Measurements from ENCODE around the gene DIAPH2.

Gene DIAPH2

GRCh38 chrX:97551821-97552220 is 867.2 kb downstream of the DIAPH2 start:
- Histone ChIP-seq H3K9ac (ENCODE audit: low read depth, low read length) (no peak overlapping the region), H3K36me3 (ENCODE audit: control insufficient read depth, insufficient read depth, low read length) (no peaks in the 10 kb centered on the region), H3K4me1 (ENCODE audit: control insufficient read depth, insufficient read depth, low read length) (peaks cover 18% of the 10 kb centered on the region), H3K4me3 (ENCODE audit: low read depth, low read length) (no peak overlapping the region), H3K9me3 (ENCODE audit: control insufficient read depth, insufficient read depth, low read length) (no peaks in the 10 kb centered on the region), H3K27me3 (ENCODE audit: control insufficient read depth, insufficient read depth, low read length) (no peaks in the 10 kb centered on the region), H3K27ac (ENCODE audit: low read depth, low read length) (no peak overlapping the region)

- no peaks in the 10 kb centered on the region for H3K36me3 ChIP-seq (ENCODE audit: control insufficient read depth, insufficient read depth, low read length)
- H3K9me3 ChIP-seq (ENCODE audit: control insufficient read depth, insufficient read depth, low read length): no peaks in the 10 kb centered on the region
- H3K9ac ChIP-seq (ENCODE audit: low read depth, low read length): no peak overlapping the region
- H3K4me3 ChIP-seq (ENCODE audit: low read depth, low read length): no peak overlapping the region
- H3K27me3 ChIP-seq (ENCODE audit: control insufficient read depth, insufficient read depth, low read length): no peaks in the 10 kb centered on the region
- peaks cover 19% of the 10 kb centered on the region for H3K4me1 ChIP-seq (ENCODE audit: control insufficient read depth, insufficient read depth, low read length)
- H3K27ac ChIP-seq (ENCODE audit: low read depth, low read length): no peak overlapping the region
Measured at GRCh38 chrX:97553833-97554232, 869.2 kb downstream of the DIAPH2 start.

GRCh38 chrX:97556359-97556758 is 871.7 kb downstream of the DIAPH2 start:
- no peak overlapping the region; the same call in 1 of the 2 replicates for H3K4me3 ChIP-seq (ENCODE audit: low read depth, low read length)
- H3K36me3 ChIP-seq (ENCODE audit: control insufficient read depth, insufficient read depth, low read length): no peaks in the 10 kb centered on the region
- no peaks in the 10 kb centered on the region for H3K27me3 ChIP-seq (ENCODE audit: control insufficient read depth, insufficient read depth, low read length)
- no peak overlapping the region; the same call in 1 of the 2 replicates for H3K9ac ChIP-seq (ENCODE audit: low read depth, low read length)
- peaks cover 19% of the 10 kb centered on the region for H3K4me1 ChIP-seq (ENCODE audit: control insufficient read depth, insufficient read depth, low read length)
- no peak overlapping the region for H3K27ac ChIP-seq (ENCODE audit: low read depth, low read length)
- no peaks in the 10 kb centered on the region for H3K9me3 ChIP-seq (ENCODE audit: control insufficient read depth, insufficient read depth, low read length)

- H3K9ac ChIP-seq (ENCODE audit: low read depth, low read length): no peak overlapping the region
- H3K36me3 ChIP-seq (ENCODE audit: control insufficient read depth, insufficient read depth, low read length): no peaks in the 10 kb centered on the region
- H3K9me3 ChIP-seq (ENCODE audit: control insufficient read depth, insufficient read depth, low read length): no peaks in the 10 kb centered on the region
- H3K4me1 ChIP-seq (ENCODE audit: control insufficient read depth, insufficient read depth, low read length): no peaks in the 10 kb centered on the region
- H3K27me3 ChIP-seq (ENCODE audit: control insufficient read depth, insufficient read depth, low read length): no peaks in the 10 kb centered on the region
- no peak overlapping the region for H3K4me3 ChIP-seq (ENCODE audit: low read depth, low read length)
- no peak overlapping the region for H3K27ac ChIP-seq (ENCODE audit: low read depth, low read length)
Measured at GRCh38 chrX:97563531-97564133, 879.0 kb downstream of the DIAPH2 start.

DNA sequence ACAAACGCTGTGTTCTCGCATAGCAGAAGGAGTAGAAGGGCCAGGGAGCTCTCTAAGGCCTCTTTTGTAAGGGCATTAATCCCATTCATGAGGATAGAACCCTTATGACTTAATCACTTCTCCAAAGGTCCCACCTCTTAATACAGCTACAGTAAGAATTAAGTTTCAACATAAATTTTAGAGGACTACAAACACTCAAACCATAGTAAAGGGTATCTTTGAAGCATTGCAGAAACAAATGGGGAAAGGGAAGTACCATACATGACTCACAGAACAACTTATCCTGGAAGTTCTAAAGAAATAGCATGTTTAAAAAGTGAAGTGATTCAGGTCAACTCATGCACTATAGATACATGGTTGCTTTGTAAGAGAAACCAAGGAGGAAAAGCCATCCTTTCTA is 879.9 kb downstream of the DIAPH2 start:
- no peak overlapping the region for H3K9ac ChIP-seq (ENCODE audit: low read depth, low read length)
- no peaks in the 10 kb centered on the region for H3K4me1 ChIP-seq (ENCODE audit: control insufficient read depth, insufficient read depth, low read length)
- H3K4me3 ChIP-seq (ENCODE audit: low read depth, low read length): no peak overlapping the region
- no peaks in the 10 kb centered on the region for H3K36me3 ChIP-seq (ENCODE audit: control insufficient read depth, insufficient read depth, low read length)
- H3K27me3 ChIP-seq (ENCODE audit: control insufficient read depth, insufficient read depth, low read length): no peaks in the 10 kb centered on the region
- no peak overlapping the region for H3K27ac ChIP-seq (ENCODE audit: low read depth, low read length)
- H3K9me3 ChIP-seq (ENCODE audit: control insufficient read depth, insufficient read depth, low read length): no peaks in the 10 kb centered on the region

DNA sequence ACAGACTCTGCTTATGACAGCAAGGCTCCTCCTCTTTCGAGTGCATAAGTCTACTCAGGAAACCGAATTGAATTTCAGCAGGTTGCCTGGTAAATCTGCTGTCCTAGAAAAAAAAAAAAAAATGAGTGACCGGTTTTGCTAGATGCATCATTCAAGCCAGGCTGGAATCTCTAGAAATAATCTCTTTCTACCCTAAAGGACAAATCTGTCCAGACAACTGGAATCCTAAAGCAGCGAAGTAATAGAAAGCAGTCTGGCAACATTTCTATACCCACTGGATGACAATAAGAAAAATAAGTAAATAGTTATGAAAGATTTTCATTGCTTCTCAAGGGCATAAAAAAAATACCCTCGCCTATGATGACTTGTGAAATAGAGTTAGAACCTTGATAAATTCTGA is 902.5 kb downstream of the DIAPH2 start:
- Histone ChIP-seq H3K9ac (ENCODE audit: low read depth, low read length) (no peak overlapping the region), H3K36me3 (ENCODE audit: control insufficient read depth, insufficient read depth, low read length) (no peaks in the 10 kb centered on the region), H3K27me3 (ENCODE audit: control insufficient read depth, insufficient read depth, low read length) (no peaks in the 10 kb centered on the region), H3K4me3 (ENCODE audit: low read depth, low read length) (no peak overlapping the region), H3K4me1 (ENCODE audit: control insufficient read depth, insufficient read depth, low read length) (peaks cover under 1% of the 10 kb centered on the region; the same call in 1 of the 2 replicates), H3K9me3 (ENCODE audit: control insufficient read depth, insufficient read depth, low read length) (0 out of 2 replicates have a peak, but pooled peaks cover 2% of the 10 kb centered on the region), H3K27ac (ENCODE audit: low read depth, low read length) (no peak overlapping the region)

- Histone ChIP-seq H3K36me3 (ENCODE audit: control insufficient read depth, insufficient read depth, low read length) (no peaks in the 10 kb centered on the region), H3K4me1 (ENCODE audit: control insufficient read depth, insufficient read depth, low read length) (peaks cover 50% of the 10 kb centered on the region), H3K27me3 (ENCODE audit: control insufficient read depth, insufficient read depth, low read length) (no peaks in the 10 kb centered on the region), H3K9me3 (ENCODE audit: control insufficient read depth, insufficient read depth, low read length) (no peaks in the 10 kb centered on the region), H3K4me3 (ENCODE audit: low read depth, low read length) (no peak overlapping the region), H3K27ac (ENCODE audit: low read depth, low read length) (no peak overlapping the region), H3K9ac (ENCODE audit: low read depth, low read length) (no peak overlapping the region)
Measured at GRCh38 chrX:97594646-97595224, 910.1 kb downstream of the DIAPH2 start.

- no peaks in the 10 kb centered on the region for H3K9me3 ChIP-seq (ENCODE audit: control insufficient read depth, insufficient read depth, low read length)
- no peaks in the 10 kb centered on the region for H3K36me3 ChIP-seq (ENCODE audit: control insufficient read depth, insufficient read depth, low read length)
- no peaks in the 10 kb centered on the region for H3K27me3 ChIP-seq (ENCODE audit: control insufficient read depth, insufficient read depth, low read length)
- peaks cover 53% of the 10 kb centered on the region for H3K4me1 ChIP-seq (ENCODE audit: control insufficient read depth, insufficient read depth, low read length)
- H3K4me3 ChIP-seq (ENCODE audit: low read depth, low read length): 0 out of 2 replicates have a peak overlapping the region, but pooled peaks have one; percentile 6
- H3K9ac ChIP-seq (ENCODE audit: low read depth, low read length): peak overlapping the region; percentile 16; the same call in 1 of the 2 replicates
- H3K27ac ChIP-seq (ENCODE audit: low read depth, low read length): peak overlapping the region; percentile 78
Measured at GRCh38 chrX:97597954-97598353, 913.3 kb downstream of the DIAPH2 start.

DNA sequence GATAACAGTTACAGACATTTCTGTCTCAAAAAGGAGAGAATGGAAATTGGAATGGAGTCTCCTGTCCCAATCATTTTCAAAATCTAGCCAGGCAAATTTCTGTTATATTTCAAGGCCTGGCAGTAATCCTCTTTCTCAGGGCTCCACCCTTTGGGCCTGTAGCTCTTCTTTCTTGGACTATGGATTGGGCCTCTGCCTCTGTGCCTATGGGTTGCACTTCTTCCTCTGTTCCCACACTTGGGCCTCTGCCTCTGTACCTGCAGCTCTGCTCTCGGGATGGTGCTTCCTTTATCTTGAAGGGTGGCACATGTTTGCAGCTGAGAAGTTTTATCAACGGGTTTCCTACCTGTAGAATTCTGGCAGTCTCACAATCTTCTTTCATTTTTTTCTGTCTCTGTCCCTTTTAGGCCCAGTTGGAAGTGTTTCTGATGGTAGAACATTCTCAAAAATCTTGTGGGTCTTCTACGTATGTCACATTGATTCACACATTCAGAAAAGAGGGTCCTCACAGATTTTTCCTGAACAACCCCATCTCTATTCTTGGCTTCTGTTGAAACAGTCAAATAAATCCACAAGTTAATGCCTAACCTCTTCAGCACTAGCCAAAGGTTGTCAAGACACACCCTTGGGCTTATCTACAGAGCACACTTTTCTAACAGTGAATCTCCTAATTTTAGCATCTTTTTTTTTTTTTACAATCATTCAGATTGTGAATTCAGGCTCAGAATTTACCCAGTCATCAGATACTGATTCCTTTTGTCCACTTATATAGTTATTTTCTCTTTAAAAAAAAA is 918.0 kb downstream of the DIAPH2 start:
- Histone ChIP-seq H3K9ac (ENCODE audit: low read depth, low read length) (no peak overlapping the region), H3K4me1 (ENCODE audit: control insufficient read depth, insufficient read depth, low read length) (peaks cover 31% of the 10 kb centered on the region), H3K36me3 (ENCODE audit: control insufficient read depth, insufficient read depth, low read length) (no peaks in the 10 kb centered on the region), H3K27ac (ENCODE audit: low read depth, low read length) (no peak overlapping the region), H3K9me3 (ENCODE audit: control insufficient read depth, insufficient read depth, low read length) (no peaks in the 10 kb centered on the region), H3K27me3 (ENCODE audit: control insufficient read depth, insufficient read depth, low read length) (no peaks in the 10 kb centered on the region), H3K4me3 (ENCODE audit: low read depth, low read length) (no peak overlapping the region)

GRCh38 chrX:97605271-97605670 is 920.6 kb downstream of the DIAPH2 start:
- H3K4me1 ChIP-seq (ENCODE audit: control insufficient read depth, insufficient read depth, low read length): 0 out of 2 replicates have a peak, but pooled peaks cover 5% of the 10 kb centered on the region
- H3K27me3 ChIP-seq (ENCODE audit: control insufficient read depth, insufficient read depth, low read length): no peaks in the 10 kb centered on the region
- H3K9me3 ChIP-seq (ENCODE audit: control insufficient read depth, insufficient read depth, low read length): no peaks in the 10 kb centered on the region
- H3K36me3 ChIP-seq (ENCODE audit: control insufficient read depth, insufficient read depth, low read length): no peaks in the 10 kb centered on the region
- H3K4me3 ChIP-seq (ENCODE audit: low read depth, low read length): no peak overlapping the region
- H3K9ac ChIP-seq (ENCODE audit: low read depth, low read length): no peak overlapping the region
- no peak overlapping the region for H3K27ac ChIP-seq (ENCODE audit: low read depth, low read length)

GRCh38 chrX:97609357-97609756 is 924.7 kb downstream of the DIAPH2 start:
- H3K27me3 ChIP-seq (ENCODE audit: control insufficient read depth, insufficient read depth, low read length): no peaks in the 10 kb centered on the region; the same call in 1 of the 2 replicates
- H3K36me3 ChIP-seq (ENCODE audit: control insufficient read depth, insufficient read depth, low read length): no peaks in the 10 kb centered on the region
- H3K27ac ChIP-seq (ENCODE audit: low read depth, low read length): no peak overlapping the region
- H3K9me3 ChIP-seq (ENCODE audit: control insufficient read depth, insufficient read depth, low read length): no peaks in the 10 kb centered on the region
- no peak overlapping the region for H3K9ac ChIP-seq (ENCODE audit: low read depth, low read length)
- H3K4me1 ChIP-seq (ENCODE audit: control insufficient read depth, insufficient read depth, low read length): no peaks in the 10 kb centered on the region
- no peak overlapping the region for H3K4me3 ChIP-seq (ENCODE audit: low read depth, low read length)

Data from HUES48 (cell line).